GM12873 (cell line): ENCODE data around the gene FOXI3.

ENCODE experiments used
- CTCF ChIP-seq: IDR thresholded peaks from 2 replicates; pipeline ENCODE4 v1.5.1; 2012; ENCODE audit warnings: low read depth, mild to moderate bottlenecking, moderate library complexity, low read length, control low read depth; ENCODE audit not compliant: insufficient read depth; ENCODE audit errors: missing control alignments

FOXI3 gene

GRCh38 chr2:88398180-88398579, 54.3 kb downstream of the FOXI3 start:
- TF ChIP-seq CTCF, result no peak
